ENCODE results near the gene PRM3.

- TF ChIP-seq JUND (IDR thresholded peaks at IDR 0.05; ENCODE audit: low read length) (no peak), POLR2A (IDR thresholded peaks at IDR 0.05; ENCODE audit: control extremely low read depth in 1 of 2, low read depth in 2 of 2, low read length in 2 of 2) (no peak)
- TF ChIP-seq, protein P1, sequence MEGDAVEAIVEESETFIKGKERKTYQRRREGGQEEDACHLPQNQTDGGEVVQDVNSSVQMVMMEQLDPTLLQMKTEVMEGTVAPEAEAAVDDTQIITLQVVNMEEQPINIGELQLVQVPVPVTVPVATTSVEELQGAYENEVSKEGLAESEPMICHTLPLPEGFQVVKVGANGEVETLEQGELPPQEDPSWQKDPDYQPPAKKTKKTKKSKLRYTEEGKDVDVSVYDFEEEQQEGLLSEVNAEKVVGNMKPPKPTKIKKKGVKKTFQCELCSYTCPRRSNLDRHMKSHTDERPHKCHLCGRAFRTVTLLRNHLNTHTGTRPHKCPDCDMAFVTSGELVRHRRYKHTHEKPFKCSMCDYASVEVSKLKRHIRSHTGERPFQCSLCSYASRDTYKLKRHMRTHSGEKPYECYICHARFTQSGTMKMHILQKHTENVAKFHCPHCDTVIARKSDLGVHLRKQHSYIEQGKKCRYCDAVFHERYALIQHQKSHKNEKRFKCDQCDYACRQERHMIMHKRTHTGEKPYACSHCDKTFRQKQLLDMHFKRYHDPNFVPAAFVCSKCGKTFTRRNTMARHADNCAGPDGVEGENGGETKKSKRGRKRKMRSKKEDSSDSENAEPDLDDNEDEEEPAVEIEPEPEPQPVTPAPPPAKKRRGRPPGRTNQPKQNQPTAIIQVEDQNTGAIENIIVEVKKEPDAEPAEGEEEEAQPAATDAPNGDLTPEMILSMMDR (IDR thresholded peaks at IDR 0.05; ENCODE audit: control extremely low read depth in 1 of 3, insufficient read depth in 1 of 3, low read depth in 1 of 3, low read length in 3 of 3) = no peak
These were observed 18.8 kb upstream of the PRM3 start for GRCh38 chr16:11292076-11292748.
